GM10266 (cell line): ENCODE results near the gene SLC6A9.

Source experiments
- DNase-seq: peaks from one replicate; pipeline ENCODE4 v3.0.0; 2012; ENCODE audit errors: extremely low spot score
- TF ChIP-seq, protein P1 (sequence below): IDR thresholded peaks from 2 replicates; pipeline ENCODE4 v1.5.1; 2012; ENCODE audit warnings: mild to moderate bottlenecking, low read depth; ENCODE audit not compliant: control insufficient read depth, insufficient read depth; ENCODE audit errors: missing control alignments

The SLC6A9 gene

DNA sequence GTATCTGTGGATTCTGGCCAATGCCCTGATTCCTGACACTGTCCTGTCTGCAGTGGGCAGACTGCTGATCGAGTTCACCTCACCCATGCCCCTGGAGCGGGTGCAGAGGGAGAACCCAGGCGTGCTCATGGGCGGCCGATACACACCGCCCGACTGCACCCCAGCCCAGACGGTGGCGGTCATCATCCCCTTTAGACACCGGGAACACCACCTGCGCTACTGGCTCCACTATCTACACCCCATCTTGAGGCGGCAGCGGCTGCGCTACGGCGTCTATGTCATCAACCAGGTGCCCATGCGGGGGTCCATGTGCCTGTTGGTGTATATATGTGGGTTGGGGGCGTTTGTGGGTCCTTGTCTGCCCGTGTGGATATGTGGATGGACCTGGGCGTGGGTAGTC lies 49.6 kb downstream of the SLC6A9 start:
- TF ChIP-seq, protein P1, sequence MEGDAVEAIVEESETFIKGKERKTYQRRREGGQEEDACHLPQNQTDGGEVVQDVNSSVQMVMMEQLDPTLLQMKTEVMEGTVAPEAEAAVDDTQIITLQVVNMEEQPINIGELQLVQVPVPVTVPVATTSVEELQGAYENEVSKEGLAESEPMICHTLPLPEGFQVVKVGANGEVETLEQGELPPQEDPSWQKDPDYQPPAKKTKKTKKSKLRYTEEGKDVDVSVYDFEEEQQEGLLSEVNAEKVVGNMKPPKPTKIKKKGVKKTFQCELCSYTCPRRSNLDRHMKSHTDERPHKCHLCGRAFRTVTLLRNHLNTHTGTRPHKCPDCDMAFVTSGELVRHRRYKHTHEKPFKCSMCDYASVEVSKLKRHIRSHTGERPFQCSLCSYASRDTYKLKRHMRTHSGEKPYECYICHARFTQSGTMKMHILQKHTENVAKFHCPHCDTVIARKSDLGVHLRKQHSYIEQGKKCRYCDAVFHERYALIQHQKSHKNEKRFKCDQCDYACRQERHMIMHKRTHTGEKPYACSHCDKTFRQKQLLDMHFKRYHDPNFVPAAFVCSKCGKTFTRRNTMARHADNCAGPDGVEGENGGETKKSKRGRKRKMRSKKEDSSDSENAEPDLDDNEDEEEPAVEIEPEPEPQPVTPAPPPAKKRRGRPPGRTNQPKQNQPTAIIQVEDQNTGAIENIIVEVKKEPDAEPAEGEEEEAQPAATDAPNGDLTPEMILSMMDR: no peak
- DNase-seq: no peak

GRCh38 chr1:43981135-43981491 lies 50.1 kb downstream of the SLC6A9 start:
- DNase-seq: no peak

GRCh38 chr1:43980255-43981134 lies 50.8 kb downstream of the SLC6A9 start:
- no peak for DNase-seq

More at GRCh38 chr1:43981135-43981491, 50.1 kb downstream of the SLC6A9 start:
- TF ChIP-seq, protein P1: no peak

GRCh38 chr1:43979528-43980254 lies 51.6 kb downstream of the SLC6A9 start:
- DNase-seq: peak; percentile 74
- TF ChIP-seq, protein P1: no peak

More at GRCh38 chr1:43980255-43981134, 50.8 kb downstream of the SLC6A9 start:
- TF ChIP-seq, protein P1: no peak

GRCh38 chr1:43979261-43979527 lies 52.1 kb downstream of the SLC6A9 start:
- TF ChIP-seq, protein P1: no peak
- no peak for DNase-seq

- peak; percentile 91 for DNase-seq
Measured at GRCh38 chr1:43978551-43979260, 52.6 kb downstream of the SLC6A9 start, which contains the start of gene B4GALT2. TSS of gene B4GALT2 (plus strand) at chr1:43979210. CDS start at chr1:43981161, 1,951 bp downstream.

More at GRCh38 chr1:43978551-43979260, 52.6 kb downstream of the SLC6A9 start, which contains the start of gene B4GALT2:
- TF ChIP-seq, protein P1: no peak
